ENCODE data around the gene RGL3. TPM values are rescaled to one million over a fixed set of nuclear protein-coding genes. Genes with fewer than 3 reads are reported as not detected.
"Not testable (repeated sequence)": the region's sequence is repeated elsewhere in the genome, so short reads cannot be mapped to it uniquely, and the experiment has no call there.

RGL3 gene, protein sequence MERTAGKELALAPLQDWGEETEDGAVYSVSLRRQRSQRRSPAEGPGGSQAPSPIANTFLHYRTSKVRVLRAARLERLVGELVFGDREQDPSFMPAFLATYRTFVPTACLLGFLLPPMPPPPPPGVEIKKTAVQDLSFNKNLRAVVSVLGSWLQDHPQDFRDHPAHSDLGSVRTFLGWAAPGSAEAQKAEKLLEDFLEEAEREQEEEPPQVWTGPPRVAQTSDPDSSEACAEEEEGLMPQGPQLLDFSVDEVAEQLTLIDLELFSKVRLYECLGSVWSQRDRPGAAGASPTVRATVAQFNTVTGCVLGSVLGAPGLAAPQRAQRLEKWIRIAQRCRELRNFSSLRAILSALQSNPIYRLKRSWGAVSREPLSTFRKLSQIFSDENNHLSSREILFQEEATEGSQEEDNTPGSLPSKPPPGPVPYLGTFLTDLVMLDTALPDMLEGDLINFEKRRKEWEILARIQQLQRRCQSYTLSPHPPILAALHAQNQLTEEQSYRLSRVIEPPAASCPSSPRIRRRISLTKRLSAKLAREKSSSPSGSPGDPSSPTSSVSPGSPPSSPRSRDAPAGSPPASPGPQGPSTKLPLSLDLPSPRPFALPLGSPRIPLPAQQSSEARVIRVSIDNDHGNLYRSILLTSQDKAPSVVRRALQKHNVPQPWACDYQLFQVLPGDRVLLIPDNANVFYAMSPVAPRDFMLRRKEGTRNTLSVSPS
- 10 to 100 TPM in 5 of 6 experiments, 1 to 10 TPM in 1; 6.7 to 26.6 (median 19.7) TPM for total RNA-seq
- long read RNA-seq, partial matches to known transcripts, result 0 of 2 reads
- long read RNA-seq, other reads (novel, unspliced or antisense), result 2 of 2 reads

DNA sequence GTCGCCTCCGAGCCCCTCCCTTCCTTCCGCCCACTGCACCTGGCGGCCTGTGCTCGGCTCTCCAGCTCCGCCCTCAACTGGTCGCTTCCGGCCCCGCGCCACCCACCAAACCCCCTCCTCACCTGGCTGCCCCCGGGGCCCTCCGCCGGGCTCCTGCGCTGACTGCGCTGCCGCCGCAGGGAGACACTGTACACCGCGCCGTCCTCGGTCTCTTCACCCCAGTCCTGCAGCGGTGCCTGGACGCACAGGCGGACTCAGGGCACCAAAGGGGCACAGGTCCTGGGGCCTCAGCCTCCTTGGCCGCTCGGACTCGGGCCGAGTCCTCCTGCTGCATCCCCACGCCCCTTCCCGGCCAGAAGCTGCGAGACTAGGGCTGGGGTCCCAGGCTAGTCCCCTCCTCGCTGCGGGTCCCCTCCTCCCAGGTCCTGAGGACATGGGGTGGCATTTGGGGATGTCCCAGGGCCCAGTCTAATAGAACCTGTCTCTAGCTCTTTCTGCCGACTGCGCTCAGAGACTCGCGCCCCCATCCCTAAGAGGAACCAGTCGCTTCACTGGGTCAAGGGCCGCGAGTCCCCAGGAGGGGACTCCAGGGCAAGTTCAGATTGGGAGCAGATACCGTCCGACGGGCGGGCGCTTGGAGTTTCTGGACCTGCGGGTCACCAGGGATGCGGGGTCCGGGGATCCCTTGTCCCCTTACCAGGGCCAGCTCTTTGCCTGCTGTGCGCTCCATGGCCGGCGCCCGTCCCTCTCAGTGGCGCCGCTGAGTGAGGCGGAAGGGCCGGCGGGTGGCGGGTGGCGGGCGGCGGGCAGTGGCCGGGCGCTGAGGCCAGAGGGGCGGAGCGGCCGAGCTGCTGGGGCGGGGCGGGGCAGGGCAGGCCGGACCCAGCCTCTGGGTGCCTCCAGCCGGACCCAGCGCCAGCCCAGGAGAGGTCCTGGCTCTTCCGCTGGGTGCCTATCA is at the start of gene RGL3:
Gene RGL3 (minus strand): TSS at position 766 of the 958 bp plus-strand sequence. CDS start 36 bp downstream, at position 730.
- H3K4me1 ChIP-seq, result peaks cover 0 to 18% (median 0%) of the 10 kb centered on the region in 4 donors
- no peaks in the 10 kb centered on the region for H3K36me3 ChIP-seq
- H3K9me3 ChIP-seq, result no peaks in the 10 kb centered on the region
- no peaks in the 10 kb centered on the region for H3K27me3 ChIP-seq
- intact Hi-C loops (cut with DNase I), result no loop called here
- no peak for TF ChIP-seq POLR2A (IDR thresholded peaks at IDR 0.05)
- TF ChIP-seq, protein P1, sequence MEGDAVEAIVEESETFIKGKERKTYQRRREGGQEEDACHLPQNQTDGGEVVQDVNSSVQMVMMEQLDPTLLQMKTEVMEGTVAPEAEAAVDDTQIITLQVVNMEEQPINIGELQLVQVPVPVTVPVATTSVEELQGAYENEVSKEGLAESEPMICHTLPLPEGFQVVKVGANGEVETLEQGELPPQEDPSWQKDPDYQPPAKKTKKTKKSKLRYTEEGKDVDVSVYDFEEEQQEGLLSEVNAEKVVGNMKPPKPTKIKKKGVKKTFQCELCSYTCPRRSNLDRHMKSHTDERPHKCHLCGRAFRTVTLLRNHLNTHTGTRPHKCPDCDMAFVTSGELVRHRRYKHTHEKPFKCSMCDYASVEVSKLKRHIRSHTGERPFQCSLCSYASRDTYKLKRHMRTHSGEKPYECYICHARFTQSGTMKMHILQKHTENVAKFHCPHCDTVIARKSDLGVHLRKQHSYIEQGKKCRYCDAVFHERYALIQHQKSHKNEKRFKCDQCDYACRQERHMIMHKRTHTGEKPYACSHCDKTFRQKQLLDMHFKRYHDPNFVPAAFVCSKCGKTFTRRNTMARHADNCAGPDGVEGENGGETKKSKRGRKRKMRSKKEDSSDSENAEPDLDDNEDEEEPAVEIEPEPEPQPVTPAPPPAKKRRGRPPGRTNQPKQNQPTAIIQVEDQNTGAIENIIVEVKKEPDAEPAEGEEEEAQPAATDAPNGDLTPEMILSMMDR (IDR thresholded peaks at IDR 0.05), result no peak
- 0% methylated on average over 21 of the region's 72 CpGs for WGBS (ENCODE audit: insufficient coverage, low coverage, low lambda C conversion rate, missing lambda C conversion rate)
- ATAC-seq (peak; percentile 72 to 82 (median 80)), DNase-seq (peak; percentile 77 to 81 (median 79))
- H3K4me3 ChIP-seq, result peak within 1 kb of the TSS; percentile 47 to 77 (median 71)
- peak within 1 kb of the TSS; percentile 40 to 48 (median 47) for H3K27ac ChIP-seq

DNA sequence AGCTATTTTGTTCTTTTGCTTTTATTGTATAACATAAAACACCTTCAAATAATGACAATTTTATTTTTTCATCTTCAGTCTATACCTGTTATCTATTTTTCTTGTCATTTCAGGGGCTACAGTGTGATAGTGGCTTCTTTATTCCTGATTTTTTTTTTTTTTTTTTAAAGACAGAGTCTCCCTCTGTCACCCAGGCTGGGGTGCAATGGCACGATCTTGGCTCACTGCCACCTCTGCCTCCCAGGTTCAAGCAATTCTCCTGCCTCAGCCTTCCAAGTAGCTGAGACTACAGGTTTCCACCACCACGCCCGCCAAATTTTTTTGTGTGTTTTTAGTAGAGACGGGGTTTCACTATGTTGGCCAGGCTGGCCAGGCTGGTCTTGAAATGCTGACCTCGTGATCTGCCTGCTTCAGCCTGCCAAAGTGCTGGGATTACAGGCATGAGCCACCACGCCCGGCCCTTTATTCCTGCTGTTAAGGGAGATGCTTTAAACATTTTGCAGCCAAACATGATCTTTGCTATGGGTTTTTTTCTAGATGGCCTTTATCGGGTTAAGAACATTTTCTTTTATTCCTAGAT is 49.2 kb upstream of the RGL3 start:
- WGBS (ENCODE audit: insufficient coverage, low coverage, low lambda C conversion rate, missing lambda C conversion rate), result 56% methylated on average over 8 of the region's 8 CpGs
- H3K4me3 ChIP-seq; ATAC-seq; H3K4me1 ChIP-seq; H3K27ac ChIP-seq; H3K9me3 ChIP-seq; intact Hi-C loops (cut with DNase I); H3K36me3 ChIP-seq; H3K27me3 ChIP-seq; DNase-seq: not testable (repeated sequence)

DNA sequence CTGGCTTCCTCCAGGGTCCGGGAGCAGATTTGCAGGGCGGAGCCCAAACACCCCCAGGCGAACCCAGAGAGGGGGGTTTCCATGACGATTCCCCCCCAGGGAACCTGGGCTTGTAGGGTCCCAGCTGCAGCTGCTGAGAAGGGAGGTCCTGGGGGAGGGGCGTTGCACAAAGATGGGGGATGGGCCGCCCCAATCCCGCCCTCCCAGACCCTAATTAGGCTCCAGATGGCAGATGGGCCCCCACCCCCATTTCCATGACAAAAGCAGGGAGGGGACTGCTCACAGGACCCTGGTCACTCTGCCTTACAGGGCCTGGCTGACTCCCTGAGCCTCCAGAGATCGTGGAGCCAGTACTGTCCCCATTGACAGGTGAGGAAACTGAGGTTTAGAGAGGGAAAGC is 46.5 kb upstream of the RGL3 start:
- Histone ChIP-seq H3K27me3 (no peaks in the 10 kb centered on the region), H3K9me3 (no peaks in the 10 kb centered on the region), H3K4me3 (no peak overlapping the region), H3K36me3 (no peaks in the 10 kb centered on the region), H3K27ac (no peak overlapping the region), H3K4me1 (no peaks in the 10 kb centered on the region)
- ATAC-seq, result no peak
- no peak for TF ChIP-seq POLR2A (IDR thresholded peaks at IDR 0.05)
- TF ChIP-seq, protein P1 (IDR thresholded peaks at IDR 0.05), result no peak
- intact Hi-C loops (cut with DNase I), result no loop called here
- 39% methylated on average over 4 of the region's 8 CpGs for WGBS (ENCODE audit: insufficient coverage, low coverage, low lambda C conversion rate, missing lambda C conversion rate)
- no peak for DNase-seq

DNA sequence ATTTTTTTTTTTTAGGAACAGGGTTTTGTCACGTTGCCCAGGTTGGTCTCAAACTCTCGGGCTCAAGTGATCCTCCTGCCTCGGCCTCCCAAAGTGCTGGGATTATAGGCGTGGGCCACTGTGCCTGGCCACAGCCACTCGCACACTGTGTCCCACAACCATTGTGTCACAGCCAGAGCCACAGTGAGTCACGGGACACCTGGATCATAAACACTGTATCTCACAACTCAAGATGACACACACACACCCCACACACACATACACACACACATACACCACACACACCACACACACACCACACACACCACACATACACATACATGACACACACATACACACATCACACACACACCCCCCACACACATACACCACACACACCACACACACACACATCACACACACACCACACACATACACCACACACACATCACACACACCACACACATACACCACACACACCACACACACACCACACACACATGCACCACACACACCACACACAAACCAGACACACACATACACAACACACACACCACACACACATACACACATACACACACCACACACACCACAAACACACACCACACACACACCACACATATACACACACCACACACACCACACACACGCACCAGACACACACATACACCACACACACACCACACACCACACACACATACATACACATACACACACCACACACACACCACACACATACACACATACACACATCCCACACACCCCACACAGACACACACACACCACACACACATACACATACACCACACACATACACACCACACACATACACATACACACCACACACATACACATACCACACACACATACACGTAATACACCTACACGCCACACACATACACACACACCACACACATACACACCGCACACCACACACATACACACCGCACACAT is 45.5 kb upstream of the RGL3 start:
- intact Hi-C loops (cut with DNase I), result no loop called here

More for the DNA sequence above, 45.5 kb upstream of the RGL3 start:
- Histone ChIP-seq H3K27me3 (no peaks in the 10 kb centered on the region), H3K4me3 (no peak overlapping the region), H3K27ac (no peak overlapping the region), H3K9me3 (no peaks in the 10 kb centered on the region), H3K36me3 (no peaks in the 10 kb centered on the region), H3K4me1 (no peaks in the 10 kb centered on the region)
- 72% methylated on average over 9 of the region's 11 CpGs for WGBS (ENCODE audit: insufficient coverage, low coverage, low lambda C conversion rate, missing lambda C conversion rate)
- no peak for ATAC-seq
- TF ChIP-seq, protein P1 (IDR thresholded peaks at IDR 0.05), result no peak
- TF ChIP-seq POLR2A (IDR thresholded peaks at IDR 0.05), result no peak
- DNase-seq, result no peak

Data from right lobe of liver (tissue), 6 donors.